Small intestine (tissue), 16 donors: ENCODE data around the gene TF. TPM values are rescaled to one million over a fixed set of nuclear protein-coding genes. Genes with fewer than 3 reads are reported as not detected.

ENCODE experiments used
- DNase-seq, 2 donors: peaks; one replicate each; pipeline versions ENCODE4 v3.0.0 to v3.0.0-alpha.2; 2013
- FAIRE-seq: peaks from 2 replicates; lab custom pipeline; 2012; peaks lifted over from hg19 to GRCh38; lab: Jason Lieb, UNC
- H3K27ac ChIP-seq, 3 donors: one replicate each; pipeline ENCODE4 v1.5.1; 2013; ENCODE audit warnings: low read length in 2 of 3, mild to moderate bottlenecking in 2 of 3, control low read depth in 1 of 3, inconsistent platforms in 1 of 3, low read depth in 1 of 3, moderate library complexity in 1 of 3
- H3K27me3 ChIP-seq, 3 donors: one replicate each; pipeline ENCODE4 v1.6.1; 2013; ENCODE audit warnings: low read length in 3 of 3, inconsistent platforms in 1 of 3; ENCODE audit not compliant: control insufficient read depth in 3 of 3, insufficient read depth in 3 of 3
- H3K36me3 ChIP-seq, 3 donors: one replicate each; pipeline ENCODE4 v1.6.1; 2013; ENCODE audit warnings: low read length in 3 of 3, inconsistent platforms in 1 of 3, low read depth in 1 of 3, mild to moderate bottlenecking in 1 of 3, moderate library complexity in 1 of 3; ENCODE audit not compliant: control insufficient read depth in 3 of 3, insufficient read depth in 2 of 3
- H3K4me1 ChIP-seq, 3 donors: one replicate each; pipeline ENCODE4 v1.6.1; 2013; ENCODE audit warnings: low read length in 2 of 3, inconsistent platforms in 1 of 3, low read depth in 1 of 3, mild to moderate bottlenecking in 1 of 3, moderate library complexity in 1 of 3; ENCODE audit not compliant: control insufficient read depth in 3 of 3, insufficient read depth in 2 of 3
- H3K4me3 ChIP-seq, 3 donors: one replicate each; pipeline ENCODE4 v1.5.1; 2013; ENCODE audit warnings: low read length in 3 of 3, control low read depth in 1 of 3, inconsistent platforms in 1 of 3, low read depth in 1 of 3, mild to moderate bottlenecking in 1 of 3, moderate library complexity in 1 of 3
- H3K9me3 ChIP-seq, 2 donors: one replicate each; pipeline ENCODE4 v1.6.1; 2013; ENCODE audit warnings: low read depth in 1 of 2, low read length in 1 of 2; ENCODE audit not compliant: control insufficient read depth in 2 of 2, insufficient read depth in 1 of 2
- WGBS, 3 donors: extraction: QIAGEN DNeasy Blood & Tissue Kit; methylation state at CpG; one replicate each; pipeline ENCODE4 v1.1.7; 2013; 5-methylcytosine and 5-hydroxymethylcytosine counted together
- long read RNA-seq, 10 donors: transcript quantifications; one replicate each; lab custom pipeline, GENCODE V29; 2026
- polyA plus RNA-seq, 4 donors: library from polyadenylated mRNA; stranded (reverse) in 3 of 4; unstranded in 1 of 4; fragments of 200-250 nt in 3 of 4; fragments of 120-200 nt in 1 of 4; gene quantifications; one replicate each; pipeline versions ENCODE4 v1.2.1 to v1.2.3, GENCODE V29; 2013
- donor health status: healthy with polysubstance abuse.
- donor health status: control.
- donor health status: control.
- donor health status: Bipolar disorder and iron deficiency.
- donor health status: healthy.

TF gene
- polyA plus RNA-seq = 1 to 10 TPM in 2 of 4 donors, under 1 TPM in 1, not detected in 1; under 0.01 to 8.3 (median 5.6) TPM
- long read RNA-seq, donor 1 = 0 reads
- long read RNA-seq, donor 2 = 0 reads
- long read RNA-seq, donor 3, full-length matches to known transcripts = 1 of 1 reads
- long read RNA-seq, donor 3, partial matches to known transcripts = 0 of 1 reads
- long read RNA-seq, donor 3, other reads (novel, unspliced or antisense) = 0 of 1 reads
- long read RNA-seq, donor 4, full-length matches to known transcripts = 1 of 1 reads
- long read RNA-seq, donor 4, partial matches to known transcripts = 0 of 1 reads
- long read RNA-seq, donor 4, other reads (novel, unspliced or antisense) = 0 of 1 reads
- long read RNA-seq, donor 5 = 0 reads
- long read RNA-seq, donor 6 = 0 reads
- long read RNA-seq, donor 7 = 0 reads
- long read RNA-seq, donor 8, full-length matches to known transcripts = 1 of 1 reads
- long read RNA-seq, donor 8, partial matches to known transcripts = 0 of 1 reads
- long read RNA-seq, donor 8, other reads (novel, unspliced or antisense) = 0 of 1 reads
- long read RNA-seq, donor 9 = 0 reads
- long read RNA-seq, donor 10 = 0 reads

GRCh38 chr3:133745981-133746711, at the start of gene TF:
TF (plus strand) TSS chr3:133746393; CDS start chr3:133746441, 48 bp downstream.
- Histone ChIP-seq H3K4me3 (peak within 1 kb of the TSS in 1 of 3 donors; percentile 23), H3K4me1 (peaks cover 0 to 2% (median 0%) of the 10 kb centered on the region in 3 donors), H3K27ac (no peak within 1 kb of the TSS), H3K9me3 (no peaks in the 10 kb centered on the region), H3K27me3 (peaks cover 0 to 25% (median 10%) of the 10 kb centered on the region in 3 donors), H3K36me3 (no peaks in the 10 kb centered on the region)
- FAIRE-seq = no peak
- WGBS, 3 donors = 3 to 8% (median 6%) methylated on average over 38 to 50 of the region's 50 CpGs
- DNase-seq = peak in 1 of 2 donors; percentile 55

GRCh38 chr3:133697960-133698359, 48.2 kb upstream of the TF start:
- Histone ChIP-seq H3K4me3 (no peak overlapping the region), H3K36me3 (no peaks in the 10 kb centered on the region), H3K4me1 (no peaks in the 10 kb centered on the region), H3K27ac (no peak overlapping the region), H3K9me3 (peaks cover 0 to 7% of the 10 kb centered on the region in 2 donors), H3K27me3 (no peaks in the 10 kb centered on the region)
- WGBS, 3 donors = 75 to 85% (median 82%) methylated on average over 2 of the region's 2 CpGs
- no peak for FAIRE-seq
- DNase-seq = no peak

- Histone ChIP-seq H3K9me3 (peaks cover 0 to 7% of the 10 kb centered on the region in 2 donors), H3K27me3 (no peaks in the 10 kb centered on the region), H3K27ac (no peak overlapping the region), H3K4me1 (no peaks in the 10 kb centered on the region), H3K4me3 (no peak overlapping the region), H3K36me3 (no peaks in the 10 kb centered on the region)
- WGBS, 3 donors = 52 to 74% (median 59%) methylated on average over 2 of the region's 2 CpGs
- FAIRE-seq (no peak), DNase-seq (no peak)
These were observed 46.7 kb upstream of the TF start for GRCh38 chr3:133699467-133699866.

GRCh38 chr3:133699903-133700302, 46.3 kb upstream of the TF start:
- Histone ChIP-seq H3K9me3 (peaks cover 0 to 7% of the 10 kb centered on the region in 2 donors), H3K36me3 (no peaks in the 10 kb centered on the region), H3K4me3 (no peak overlapping the region), H3K27me3 (no peaks in the 10 kb centered on the region), H3K4me1 (no peaks in the 10 kb centered on the region), H3K27ac (no peak overlapping the region)
- whole genome bisulfite sequencing, 3 donors = 78 to 85% (median 78%) methylated on average over 3 of the region's 3 CpGs
- no peak for FAIRE-seq
- DNase-seq = no peak

- no peak for DNase-seq
- Histone ChIP-seq H3K4me1 (no peaks in the 10 kb centered on the region), H3K9me3 (peaks cover 0 to 7% of the 10 kb centered on the region in 2 donors), H3K27me3 (no peaks in the 10 kb centered on the region), H3K36me3 (no peaks in the 10 kb centered on the region), H3K27ac (no peak overlapping the region), H3K4me3 (no peak overlapping the region)
- 79 to 83% (median 80%) methylated on average over 6 of the region's 6 CpGs for WGBS, 3 donors
- no peak for FAIRE-seq
These were observed 45.8 kb upstream of the TF start for GRCh38 chr3:133700351-133700750.

- no peak for FAIRE-seq
- WGBS, 3 donors = 88 to 92% (median 90%) methylated on average over 7 of the region's 7 CpGs
- no peak for DNase-seq
- peaks cover 0 to 7% of the 10 kb centered on the region in 2 donors for H3K9me3 ChIP-seq
- H3K36me3 ChIP-seq = no peaks in the 10 kb centered on the region
- no peaks in the 10 kb centered on the region for H3K4me1 ChIP-seq
- no peaks in the 10 kb centered on the region for H3K27me3 ChIP-seq
- no peak overlapping the region for H3K4me3 ChIP-seq
- H3K27ac ChIP-seq = no peak overlapping the region
These were observed 44.5 kb upstream of the TF start for GRCh38 chr3:133701435-133702358.

- no peaks in the 10 kb centered on the region for H3K27me3 ChIP-seq
- no peaks in the 10 kb centered on the region for H3K36me3 ChIP-seq
- H3K27ac ChIP-seq = no peak overlapping the region
- no peak overlapping the region for H3K4me3 ChIP-seq
- no peak for DNase-seq
- no peaks in the 10 kb centered on the region for H3K4me1 ChIP-seq
- 51 to 58% (median 53%) methylated on average over 1 of the region's 1 CpG for WGBS, 3 donors
- H3K9me3 ChIP-seq = peaks cover 0 to 1% of the 10 kb centered on the region in 2 donors
- FAIRE-seq = no peak
These were observed 42.3 kb upstream of the TF start for GRCh38 chr3:133703915-133704314.
